Tibial nerve (tissue), 4 donors: ENCODE data around the gene NCOA1. TPM values are rescaled to one million over a fixed set of nuclear protein-coding genes. Genes with fewer than 3 reads are reported as not detected.

ENCODE experiments used
- DNase-seq, 2 donors: peaks; one replicate each; pipeline ENCODE4 v3.0.0-alpha.2; 2019; ENCODE audit warnings: low spot score in 2 of 2
- H3K27ac ChIP-seq, 4 donors: fragments of 200-600 bp; sonication (generic) in 3 of 4; one replicate each; pipeline ENCODE4 v1.5.1; 2017 to 2019; ENCODE audit warnings: mild to moderate bottlenecking in 1 of 4
- H3K27me3 ChIP-seq, 2 donors: fragments of 200-600 bp; sonication (generic) in 1 of 2; one replicate each; pipeline versions ENCODE4 v1.5.1 to v1.6.0; 2017 to 2019
- H3K36me3 ChIP-seq, 3 donors: fragments of 200-600 bp; sonication (generic); one replicate each; pipeline ENCODE4 v1.5.1; 2018 to 2019
- H3K4me1 ChIP-seq, 4 donors: fragments of 200-600 bp; sonication (generic) in 3 of 4; one replicate each; pipeline ENCODE4 v1.5.1; 2017 to 2019
- H3K4me3 ChIP-seq, 4 donors: fragments of 200-600 bp; sonication (generic) in 3 of 4; one replicate each; pipeline ENCODE4 v1.5.1; 2017 to 2019; ENCODE audit warnings: mild to moderate bottlenecking in 1 of 4, moderate library complexity in 1 of 4
- H3K9me3 ChIP-seq, 4 donors: fragments of 200-600 bp; sonication (generic) in 3 of 4; one replicate each; pipeline ENCODE4 v1.5.1; 2017 to 2019
- CTCF ChIP-seq, 5 experiments: fragments of 200-600 bp in 3 of 5; fragments of 450-650 bp in 2 of 5; sonication (generic) in 3 of 5; IDR thresholded peaks; one replicate each; pipeline ENCODE4 v1.5.1; 2016 to 2019; ENCODE audit warnings: antibody characterized with exemption in 5 of 5, mild to moderate bottlenecking in 3 of 5, moderate library complexity in 2 of 5
- EP300 ChIP-seq, 2 donors: sonication (generic); formaldehyde crosslinking; IDR thresholded peaks; one replicate each; pipeline ENCODE4 v1.6.1; 2017; ENCODE audit warnings: antibody characterized with exemption in 2 of 2, mild to moderate bottlenecking in 1 of 2
- POLR2A ChIP-seq, 2 donors: fragments of 450-650 bp; IDR thresholded peaks; one replicate each; pipeline ENCODE4 v1.6.1; 2017; ENCODE audit warnings: antibody characterized with exemption in 2 of 2, mild to moderate bottlenecking in 2 of 2, moderate library complexity in 2 of 2
- WGBS, 2 donors: methylation state at CpG; one replicate each; pipeline ENCODE4 v1.1.5; 2018; 5-methylcytosine and 5-hydroxymethylcytosine counted together
- total RNA-seq, 4 donors: library from RNA; depleted of rRNA; stranded (reverse); fragments of >200 nt; gene quantifications; one replicate each; pipeline ENCODE4 v1.1.0, GENCODE V29; 2016

NCOA1 gene
- total RNA-seq, 4 donors from 2014 or later, result 57.0 to 78.9 (median 59.3) TPM

DNA sequence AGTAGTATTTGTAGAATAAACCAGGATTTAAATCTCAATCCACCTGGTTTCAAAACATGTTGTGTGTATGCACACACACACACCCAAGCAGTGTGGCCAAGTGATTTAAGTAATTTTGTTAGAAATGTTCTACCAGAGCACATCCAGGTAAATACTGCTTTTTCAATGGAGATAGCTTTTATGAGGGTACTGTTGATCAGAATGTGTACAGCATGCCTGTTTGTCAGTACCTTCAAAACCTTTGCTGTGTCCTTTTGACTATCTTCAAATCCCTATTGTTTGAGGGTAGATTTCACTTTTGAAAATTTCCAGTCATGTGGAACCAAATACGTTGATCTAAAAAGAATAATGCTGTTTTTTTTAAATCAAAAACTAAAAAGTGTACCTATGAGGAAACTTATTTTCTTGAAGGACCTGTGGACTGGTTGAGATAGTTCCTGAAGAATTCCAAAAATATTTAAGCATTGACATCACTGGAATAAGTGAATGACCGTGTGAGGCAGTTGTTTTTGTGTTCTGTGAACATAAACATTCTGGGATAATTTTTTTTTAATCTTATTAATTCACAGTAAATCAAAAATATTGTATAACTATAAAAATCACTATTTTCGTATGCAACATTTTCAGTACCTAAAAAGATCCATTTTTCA, 231.2 kb downstream of the NCOA1 start:
- DNase-seq, result no peak
- peaks cover 0 to 18% (median 0%) of the 10 kb centered on the region in 3 donors for H3K36me3 ChIP-seq
- no peak overlapping the region for H3K4me3 ChIP-seq
- no peaks in the 10 kb centered on the region for H3K9me3 ChIP-seq
- TF ChIP-seq EP300 (IDR thresholded peaks at IDR 0.05), result no peak
- no peak for TF ChIP-seq CTCF (IDR thresholded peaks at IDR 0.05)
- no peak for TF ChIP-seq POLR2A (IDR thresholded peaks at IDR 0.05)
- H3K27ac ChIP-seq, result peak overlapping the region; percentile 46 to 88 (median 66)
- H3K27me3 ChIP-seq, result no peaks in the 10 kb centered on the region
- WGBS, 2 donors, result 69 to 72% methylated on average over 3 of the region's 3 CpGs
- peaks cover 0 to 39% (median 18%) of the 10 kb centered on the region in 4 donors for H3K4me1 ChIP-seq

GRCh38 chr2:24723191-24723590, 232.1 kb downstream of the NCOA1 start:
- H3K4me3 ChIP-seq, result no peak overlapping the region
- no peaks in the 10 kb centered on the region for H3K27me3 ChIP-seq
- 90 to 93% methylated on average over 1 of the region's 1 CpG for WGBS, 2 donors
- H3K4me1 ChIP-seq, result peaks cover 0 to 39% (median 18%) of the 10 kb centered on the region in 4 donors
- no peak for TF ChIP-seq CTCF (IDR thresholded peaks at IDR 0.05)
- TF ChIP-seq EP300 (IDR thresholded peaks at IDR 0.05), result no peak
- no peak for TF ChIP-seq POLR2A (IDR thresholded peaks at IDR 0.05)
- H3K27ac ChIP-seq, result no peak overlapping the region
- H3K9me3 ChIP-seq, result no peaks in the 10 kb centered on the region
- H3K36me3 ChIP-seq, result peaks cover 0 to 15% (median 0%) of the 10 kb centered on the region in 3 donors
- DNase-seq, result no peak

- no peak overlapping the region for H3K4me3 ChIP-seq
- H3K9me3 ChIP-seq, result no peaks in the 10 kb centered on the region
- H3K36me3 ChIP-seq, result peaks cover 0 to 16% (median 0%) of the 10 kb centered on the region in 3 donors
- peaks cover 0 to 39% (median 18%) of the 10 kb centered on the region in 4 donors for H3K4me1 ChIP-seq
- no peak for DNase-seq
- TF ChIP-seq EP300 (IDR thresholded peaks at IDR 0.05) (no peak), POLR2A (IDR thresholded peaks at IDR 0.05) (no peak), CTCF (IDR thresholded peaks at IDR 0.05) (no peak)
- H3K27ac ChIP-seq, result peak overlapping the region in 1 of 4 donors; percentile 41
- no peaks in the 10 kb centered on the region for H3K27me3 ChIP-seq
Measured at GRCh38 chr2:24723665-24724064, 232.6 kb downstream of the NCOA1 start.

DNA sequence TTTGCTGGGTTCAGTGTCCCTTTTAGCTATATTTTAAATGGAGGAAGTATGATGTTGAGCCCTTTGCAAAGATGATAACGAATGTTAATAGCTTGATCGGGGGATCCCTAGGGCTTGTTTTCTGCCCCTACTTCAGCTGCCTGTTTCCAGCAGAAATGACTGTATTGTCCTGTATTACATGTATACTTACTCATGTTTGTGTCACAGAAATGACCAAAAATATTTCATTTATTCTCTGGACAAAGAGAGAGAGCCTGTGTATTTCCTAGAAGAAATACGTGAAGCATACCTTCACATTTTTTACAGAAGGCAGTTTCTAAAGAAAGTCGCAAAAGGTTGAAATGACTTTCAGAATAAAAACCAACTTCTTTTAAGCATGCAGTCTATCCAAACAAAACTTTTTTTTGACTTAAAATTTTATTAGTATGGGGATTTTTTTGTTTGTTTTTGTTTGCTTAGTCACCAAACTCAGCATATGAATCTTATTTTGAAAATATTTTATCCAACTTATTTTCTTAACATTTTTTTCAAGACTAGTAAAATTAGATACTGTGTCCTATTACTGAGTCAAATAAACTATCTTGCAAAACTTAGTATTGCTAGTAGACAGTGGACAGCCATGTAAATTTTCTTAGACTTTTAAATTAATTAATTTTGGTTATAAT, 233.2 kb downstream of the NCOA1 start:
- H3K4me3 ChIP-seq, result no peak overlapping the region
- TF ChIP-seq POLR2A (IDR thresholded peaks at IDR 0.05) (no peak), CTCF (IDR thresholded peaks at IDR 0.05) (no peak), EP300 (IDR thresholded peaks at IDR 0.05) (no peak)
- no peaks in the 10 kb centered on the region for H3K9me3 ChIP-seq
- 36 to 41% methylated on average over 4 of the region's 4 CpGs for WGBS, 2 donors
- DNase-seq, result no peak
- H3K27ac ChIP-seq, result peak overlapping the region in 1 of 4 donors; percentile 41
- H3K27me3 ChIP-seq, result no peaks in the 10 kb centered on the region
- peaks cover 0 to 39% (median 18%) of the 10 kb centered on the region in 4 donors for H3K4me1 ChIP-seq
- H3K36me3 ChIP-seq, result peaks cover 0 to 22% (median 0%) of the 10 kb centered on the region in 3 donors

GRCh38 chr2:24725956-24726355, 234.9 kb downstream of the NCOA1 start:
- no peak for TF ChIP-seq CTCF (IDR thresholded peaks at IDR 0.05)
- TF ChIP-seq EP300 (IDR thresholded peaks at IDR 0.05), result no peak
- no peak for TF ChIP-seq POLR2A (IDR thresholded peaks at IDR 0.05)
- Histone ChIP-seq H3K4me1 (peaks cover 0 to 36% (median 17%) of the 10 kb centered on the region in 4 donors), H3K9me3 (no peaks in the 10 kb centered on the region), H3K27me3 (no peaks in the 10 kb centered on the region), H3K4me3 (no peak overlapping the region), H3K36me3 (peaks cover 0 to 33% (median 0%) of the 10 kb centered on the region in 3 donors), H3K27ac (no peak overlapping the region)
- 74 to 87% methylated on average over 3 of the region's 3 CpGs for WGBS, 2 donors
- no peak for DNase-seq
